GM21381 (cell line): ENCODE data around the gene RALY.

ENCODE experiments used
- ATAC-seq: cut with Tn5 transposase; IDR thresholded peaks from one replicate; pipeline ENCODE4 v1.9.1; 2021; ENCODE audit warnings: mild to moderate bottlenecking, moderate library complexity; ENCODE audit not compliant: unreplicated experiment

Gene RALY

GRCh38 chr20:34045930-34046725, 52.4 kb downstream of the RALY start:
- ATAC-seq = no peak

DNA sequence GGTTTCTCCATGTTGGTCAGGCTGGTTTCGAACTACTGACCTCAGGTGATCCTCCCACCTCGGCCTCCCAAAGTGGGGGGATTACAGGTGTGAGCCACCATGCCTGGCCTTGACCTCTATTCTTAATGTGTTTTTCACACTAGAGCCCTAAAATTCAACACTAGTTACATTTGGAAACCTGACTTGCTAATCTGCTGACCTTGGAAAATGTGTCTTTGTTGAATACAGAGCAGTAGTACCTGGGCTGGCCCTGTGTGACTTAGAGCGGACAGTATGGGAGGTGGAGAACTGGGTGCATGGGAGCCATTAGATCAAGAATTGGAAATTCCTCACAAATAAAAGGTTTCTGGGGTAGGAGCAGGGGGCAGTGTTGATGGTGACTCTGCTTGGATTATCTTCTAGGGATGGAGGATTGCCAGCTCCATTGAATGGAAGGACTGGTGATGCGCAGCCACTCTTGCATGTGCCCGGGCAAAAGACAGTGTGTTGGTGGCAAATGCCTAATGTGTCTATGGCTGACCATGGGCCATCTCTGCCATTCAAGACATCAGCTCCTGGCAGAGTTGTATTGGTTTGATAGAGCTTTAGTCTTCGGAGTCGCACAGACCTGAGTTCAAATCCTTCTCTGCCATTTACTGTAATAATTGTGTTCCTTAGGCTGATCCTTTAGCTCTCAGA, 53.4 kb downstream of the RALY start:
- ATAC-seq = no peak

DNA sequence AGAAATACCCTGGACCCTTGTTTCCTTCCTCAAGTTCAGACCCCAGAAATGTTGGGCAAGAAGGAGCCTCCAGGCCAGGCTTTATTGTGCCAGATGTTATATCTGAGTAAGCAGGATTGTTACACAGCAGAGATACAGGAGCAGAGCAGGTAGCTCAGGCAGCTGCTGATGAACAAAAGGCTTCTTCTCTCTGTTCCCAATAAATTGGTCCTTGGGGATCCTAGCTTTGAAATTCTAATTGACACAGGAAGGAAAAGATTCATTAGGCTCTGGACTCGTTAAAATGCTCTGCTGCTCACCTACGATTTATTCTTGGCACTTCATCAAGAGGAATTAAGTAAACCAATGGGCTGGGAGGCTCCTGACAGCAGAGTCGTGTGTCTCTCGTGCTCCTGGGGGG, 54.2 kb downstream of the RALY start:
- ATAC-seq = no peak

- no peak for ATAC-seq
These were observed 55.7 kb downstream of the RALY start for GRCh38 chr20:34049389-34049788.

- no peak for ATAC-seq
These were observed 56.4 kb downstream of the RALY start for GRCh38 chr20:34049897-34050695.

- ATAC-seq = no peak
These were observed 58.7 kb downstream of the RALY start for GRCh38 chr20:34052414-34052813.

DNA sequence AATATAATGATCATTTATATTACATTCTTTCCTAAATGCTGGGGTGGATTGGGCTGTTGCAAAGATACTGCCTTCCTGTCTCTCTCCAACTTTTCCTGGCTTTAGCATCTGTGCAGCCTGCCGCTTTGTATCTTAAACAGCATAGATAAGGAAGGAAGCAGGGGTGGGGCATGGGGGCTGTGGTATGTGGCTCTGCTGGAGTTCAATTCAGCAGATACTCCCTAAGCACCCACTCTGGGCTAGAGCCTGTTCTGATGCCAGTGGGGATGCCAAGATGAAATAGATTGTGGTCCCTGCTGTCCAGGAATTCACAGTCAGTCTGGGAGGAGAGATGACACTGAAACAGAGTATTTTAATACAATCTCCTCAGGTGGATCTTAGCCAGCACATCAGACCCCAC, 61.6 kb downstream of the RALY start:
- ATAC-seq = no peak

- no peak for ATAC-seq
These were observed 65.1 kb downstream of the RALY start for GRCh38 chr20:34058831-34059230.

- no peak for ATAC-seq
These were observed 67.3 kb downstream of the RALY start for GRCh38 chr20:34060970-34061369.

DNA sequence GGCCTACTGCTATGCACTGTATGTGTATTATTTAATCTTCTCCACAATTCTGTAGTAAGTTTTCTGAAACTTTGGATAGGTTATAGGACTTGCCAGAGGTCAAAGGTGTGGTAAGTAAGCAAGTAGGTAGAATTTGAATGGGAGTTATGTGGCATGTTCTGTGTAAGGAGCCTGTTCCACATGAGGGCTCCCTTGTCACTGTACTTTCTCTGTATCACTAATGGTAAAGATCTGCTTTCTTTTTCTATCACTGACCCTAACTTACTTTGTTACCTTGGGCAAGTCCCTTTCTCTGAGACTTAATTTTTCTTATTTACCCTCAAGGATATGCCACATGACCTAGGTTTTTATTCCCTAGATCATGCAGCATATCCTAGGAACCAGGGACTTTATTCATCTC, 68.0 kb downstream of the RALY start:
- no peak for ATAC-seq

DNA sequence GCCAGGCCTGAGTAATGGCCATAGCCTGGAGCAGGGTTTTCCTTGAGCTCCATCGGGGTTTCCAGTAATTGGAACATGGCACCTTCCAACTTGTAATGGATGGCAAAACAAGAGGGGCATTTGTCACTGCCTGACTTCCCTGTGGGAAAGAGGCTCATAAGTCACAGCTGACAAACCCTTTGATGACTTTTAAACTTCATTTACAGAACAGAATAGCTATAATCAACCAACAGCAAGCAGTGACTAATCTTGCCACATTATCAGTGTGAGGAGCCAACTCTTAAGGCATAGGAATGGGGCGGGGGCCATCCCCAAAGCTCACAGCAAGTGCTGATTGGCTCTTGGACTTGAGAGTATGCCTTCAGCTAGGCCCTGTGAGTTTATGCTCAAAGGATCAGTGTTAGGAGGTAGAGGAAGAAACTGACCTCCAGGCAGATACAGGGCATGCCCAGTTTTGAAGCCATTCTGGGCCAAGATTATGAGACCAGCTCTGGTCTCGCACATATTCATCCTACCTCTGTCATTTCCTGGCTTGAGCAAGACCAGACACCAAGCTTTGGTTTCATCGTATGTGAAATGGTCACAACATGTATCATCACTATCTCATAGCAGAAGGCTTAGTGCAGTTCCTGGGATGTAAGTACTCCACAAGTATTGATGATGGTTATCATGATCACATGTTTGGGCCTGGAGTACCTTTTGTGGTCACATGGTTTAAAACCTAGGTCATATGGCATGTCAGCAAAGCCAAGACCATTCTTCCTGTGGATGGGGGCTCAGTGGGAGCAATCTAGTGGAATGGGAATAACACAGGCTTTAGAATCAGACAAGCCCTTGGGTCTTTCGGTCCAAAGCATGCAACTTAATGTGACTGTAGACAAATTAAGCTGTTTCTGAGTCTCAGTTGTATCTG, 69.1 kb downstream of the RALY start:
- no peak for ATAC-seq

DNA sequence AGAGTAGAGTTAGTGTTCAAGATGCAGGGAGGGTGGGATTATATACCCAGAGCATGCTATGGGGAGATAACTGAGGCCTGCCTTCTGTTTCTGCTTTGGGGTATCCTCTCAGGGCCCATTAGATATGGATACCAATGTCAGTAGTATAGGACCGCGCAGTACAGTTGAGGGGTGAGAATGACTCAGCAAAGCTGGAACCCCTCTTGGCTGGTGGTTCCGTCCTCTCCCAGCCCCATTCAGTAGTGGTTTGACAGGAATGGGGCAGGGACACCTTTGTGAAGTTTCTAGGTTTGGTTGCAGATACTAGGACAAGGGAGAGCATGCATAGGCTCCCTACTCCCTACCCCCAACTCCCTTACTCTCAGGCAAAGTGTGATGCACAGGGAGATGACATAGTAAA, 70.6 kb downstream of the RALY start:
- no peak for ATAC-seq

DNA sequence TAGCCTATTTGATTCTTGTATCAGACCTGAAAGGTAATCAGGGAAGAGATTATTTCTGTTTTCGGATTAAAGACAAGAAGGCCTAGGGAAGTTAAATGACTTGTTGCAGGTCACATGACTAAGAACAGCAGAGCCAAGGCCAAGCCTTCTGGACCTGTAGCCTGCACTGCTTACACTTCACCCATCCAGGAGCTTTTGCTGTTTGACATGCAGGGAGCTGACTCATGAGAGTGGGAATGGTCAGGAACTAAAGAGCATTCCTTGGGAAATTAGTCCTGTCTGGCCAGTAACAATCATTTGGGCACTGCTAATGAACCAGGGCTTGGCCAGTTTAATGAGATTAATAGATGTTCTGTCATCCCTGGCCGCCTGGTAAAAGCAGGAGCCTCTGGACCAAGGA, 71.5 kb downstream of the RALY start:
- no peak for ATAC-seq

DNA sequence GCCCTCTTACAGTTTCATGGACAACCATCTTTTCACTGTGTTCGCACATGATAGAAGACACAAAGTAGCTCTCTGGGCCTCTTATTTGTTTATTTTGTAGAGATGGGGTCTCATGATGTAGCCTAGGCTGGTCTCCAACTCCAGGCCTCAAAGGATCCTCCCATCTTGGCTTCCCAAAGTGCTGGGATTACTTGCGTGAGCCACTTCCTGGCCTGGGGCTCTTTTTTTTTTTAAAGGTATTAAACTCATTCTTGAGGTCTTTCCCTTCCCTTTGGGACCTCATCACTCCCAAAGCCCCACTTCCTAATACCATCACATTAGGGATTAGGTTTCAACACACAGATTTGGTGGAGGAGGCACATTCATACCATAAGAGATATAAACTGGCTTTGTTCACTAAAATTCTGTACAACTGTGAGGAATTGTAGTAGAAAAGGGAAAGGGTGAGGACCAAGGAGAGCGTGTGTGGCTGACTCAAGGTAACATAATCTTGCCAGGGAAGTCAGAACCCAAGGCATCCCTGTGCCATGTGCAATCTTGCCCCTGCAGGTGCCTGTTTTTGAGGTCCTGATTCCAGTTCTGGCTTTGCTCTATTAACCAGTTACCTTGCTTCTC, 72.9 kb downstream of the RALY start:
- ATAC-seq = no peak

DNA sequence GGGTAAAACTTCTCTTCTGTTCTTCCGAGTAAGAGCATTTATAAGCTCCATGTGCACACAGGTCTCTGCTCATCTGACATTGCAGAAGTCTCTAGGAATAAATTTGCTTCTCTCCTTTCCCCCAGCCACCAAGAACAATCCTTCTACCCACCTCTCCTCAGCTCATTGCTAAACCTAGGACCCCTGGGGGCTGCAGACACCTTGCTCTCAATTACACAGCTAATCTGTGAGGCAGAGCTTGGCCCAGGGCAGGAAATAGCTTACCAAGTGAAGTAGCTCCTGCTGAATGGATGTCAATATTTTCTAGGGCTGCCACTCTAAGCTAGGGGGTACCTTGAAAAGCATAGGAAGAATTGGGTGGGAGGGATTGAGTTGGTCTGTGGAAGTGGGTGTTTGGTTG, 74.3 kb downstream of the RALY start:
- no peak for ATAC-seq

DNA sequence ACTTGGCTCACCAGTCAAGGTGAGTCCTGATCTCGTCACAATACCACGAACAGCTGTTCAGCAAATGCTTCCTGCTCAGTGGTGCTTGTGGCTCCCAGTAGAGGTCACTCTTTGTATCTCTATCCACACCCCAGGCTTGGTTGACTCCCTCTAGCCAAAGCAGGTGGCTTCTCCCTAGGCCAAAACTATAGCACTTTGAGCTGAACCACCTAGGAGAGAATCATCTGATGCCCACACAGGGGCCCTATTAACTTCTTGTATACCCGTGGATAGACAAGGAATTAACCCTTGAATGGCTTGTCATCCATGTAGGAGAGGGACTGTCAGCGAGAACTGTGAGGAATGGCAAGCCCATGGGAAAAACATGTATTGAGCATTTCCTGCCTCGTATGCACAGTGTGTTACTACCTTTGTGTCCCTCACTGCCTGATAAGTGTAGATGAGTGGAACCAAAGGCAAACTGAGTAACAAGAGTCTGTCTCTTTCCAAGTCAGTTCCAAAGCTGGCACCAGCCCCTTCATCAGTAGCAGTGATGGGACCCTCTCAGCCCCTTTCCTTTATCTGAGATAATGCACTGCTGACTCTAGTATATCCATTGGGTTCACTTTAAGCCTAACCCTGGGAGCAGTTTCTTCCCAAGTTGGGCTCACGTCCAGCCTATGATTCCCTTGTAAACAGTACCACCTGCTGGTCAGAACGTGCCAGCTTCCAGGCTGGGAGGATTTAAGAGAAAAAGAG, 75.8 kb downstream of the RALY start:
- peak; percentile 60 for ATAC-seq

DNA sequence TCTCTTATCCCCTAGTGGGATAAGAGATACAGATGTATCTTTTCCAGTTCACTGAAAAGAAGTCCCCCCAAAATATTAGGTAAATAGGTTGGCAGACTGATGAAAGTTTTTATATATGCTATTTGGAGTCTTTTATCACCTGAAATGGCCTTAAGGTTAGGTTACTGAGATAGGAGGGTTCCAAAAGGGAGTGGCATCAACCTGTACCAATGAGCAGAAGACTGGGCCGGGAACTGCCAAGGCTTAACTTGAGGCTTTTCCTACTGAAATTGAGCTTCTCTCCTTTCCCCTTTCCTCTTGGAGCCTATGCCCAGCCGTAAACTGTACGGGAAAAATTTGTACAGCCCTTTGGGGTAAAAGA, 76.3 kb downstream of the RALY start:
- ATAC-seq = no peak

DNA sequence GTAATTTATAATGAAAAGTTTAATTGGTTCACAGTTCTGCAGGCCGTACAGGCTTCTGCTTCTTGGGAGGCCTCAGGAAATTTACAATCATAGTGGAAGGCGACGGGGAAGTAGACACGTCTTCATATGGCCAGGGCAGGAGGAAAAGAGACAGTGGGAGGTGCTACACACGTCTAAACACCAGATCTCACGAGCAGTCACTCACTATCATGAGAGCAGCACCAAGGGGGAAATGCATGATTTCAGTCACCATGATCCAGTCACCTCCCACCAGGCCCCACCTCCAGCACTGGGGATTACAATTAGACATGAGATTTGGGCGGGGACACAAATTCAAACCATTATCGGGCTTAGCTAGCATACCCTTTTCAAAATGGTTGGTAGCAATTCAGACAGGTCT, 77.1 kb downstream of the RALY start:
- no peak for ATAC-seq

GRCh38 chr20:34072076-34072475, 78.4 kb downstream of the RALY start:
- ATAC-seq = no peak

DNA sequence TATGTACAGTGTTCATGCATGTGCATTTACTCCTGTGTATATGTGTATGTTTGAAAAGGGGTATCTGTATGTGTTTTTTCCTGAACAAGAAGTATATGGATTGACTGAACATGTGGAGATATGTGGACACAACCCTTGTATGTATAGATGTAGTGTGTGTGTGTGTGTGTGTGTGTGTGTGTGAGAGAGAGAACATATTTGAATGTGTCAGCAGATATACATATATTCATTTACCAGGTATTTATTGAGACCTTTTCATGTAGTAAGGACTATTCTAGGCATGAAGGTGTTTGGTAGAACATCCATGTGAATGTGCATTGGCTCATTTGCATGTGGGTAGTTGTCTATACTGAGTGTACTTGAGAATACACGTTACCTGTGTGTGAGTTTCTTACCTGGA, 79.1 kb downstream of the RALY start:
- ATAC-seq = no peak
